HepG2 (cell line): ENCODE data around the gene TMEM253. TPM values are rescaled to one million over a fixed set of nuclear protein-coding genes. Genes with fewer than 3 reads are reported as not detected.

Source experiments
- CEBPG ChIP-seq: IDR thresholded peaks from 2 replicates; pipeline ENCODE4 v1.6.1; 2016
- ELF1 ChIP-seq: sonication (generic); formaldehyde crosslinking; IDR thresholded peaks from 2 replicates; pipeline ENCODE4 v1.4.0; 2020; ENCODE audit warnings: missing genetic modification reagents
- FOXJ3 ChIP-seq: sonication (generic); formaldehyde crosslinking; IDR thresholded peaks from 2 replicates; pipeline ENCODE4 v1.4.0; 2020; ENCODE audit warnings: missing genetic modification reagents, mild to moderate bottlenecking, borderline replicate concordance
- HNRNPUL1 ChIP-seq: fragments of 200-400 bp; formaldehyde crosslinking; IDR thresholded peaks from 2 replicates; pipeline ENCODE4 v1.6.1; 2017; ENCODE audit warnings: low read depth, mild to moderate bottlenecking, low read length, moderate library complexity
- HOXA5 ChIP-seq: sonication (generic); formaldehyde crosslinking; IDR thresholded peaks from 2 replicates; pipeline ENCODE4 v1.4.0; 2020; ENCODE audit warnings: missing genetic modification reagents
- MXD3 ChIP-seq: IDR thresholded peaks from 2 replicates; pipeline ENCODE4 v1.6.1; 2016; ENCODE audit warnings: mild to moderate bottlenecking, missing biosample characterization, missing genetic modification reagents
- NCOA2 ChIP-seq: sonication (generic); formaldehyde crosslinking; IDR thresholded peaks from 2 replicates; pipeline ENCODE4 v1.8.0; 2022; ENCODE audit warnings: inconsistent platforms
- REST ChIP-seq, 2 experiments: IDR thresholded peaks; 2 replicates each; pipeline ENCODE4 v1.6.1; 2011 to 2012; ENCODE audit warnings: low read length in 2 of 2, borderline replicate concordance in 1 of 2, low read depth in 1 of 2, mild to moderate bottlenecking in 1 of 2, moderate library complexity in 1 of 2
- SALL1 ChIP-seq: sonication (generic); formaldehyde crosslinking; IDR thresholded peaks from 2 replicates; pipeline ENCODE4 v1.8.0; 2022; ENCODE audit warnings: mild to moderate bottlenecking, missing genetic modification reagents
- TARDBP ChIP-seq: sonication (generic); formaldehyde crosslinking; IDR thresholded peaks from 2 replicates; pipeline ENCODE4 v1.8.0; 2022; ENCODE audit warnings: mild to moderate bottlenecking, missing genetic modification reagents
- TP53 ChIP-seq: sonication (generic); formaldehyde crosslinking; conservative IDR thresholded peaks from 2 replicates; pipeline ENCODE4 v1.4.0; 2020; ENCODE audit warnings: missing genetic modification reagents
- USF2 ChIP-seq, 2 experiments: sonication (generic) in 1 of 2; formaldehyde crosslinking in 1 of 2; IDR thresholded peaks; 2 replicates each; pipeline versions ENCODE4 v1.5.1 to v1.6.1; 2011 to 2020; ENCODE audit warnings: borderline replicate concordance in 1 of 2, low read depth in 1 of 2, low read length in 1 of 2, mild to moderate bottlenecking in 1 of 2, missing genetic modification reagents in 1 of 2, moderate library complexity in 1 of 2
- WIZ ChIP-seq: sonication (generic); formaldehyde crosslinking; IDR thresholded peaks from 2 replicates; pipeline ENCODE4 v1.5.1; 2020; ENCODE audit warnings: mild to moderate bottlenecking, missing genetic modification reagents
- ZBTB1 ChIP-seq: sonication (generic); formaldehyde crosslinking; IDR thresholded peaks from 2 replicates; pipeline ENCODE4 v1.4.0; 2020; ENCODE audit warnings: missing genetic modification reagents, borderline replicate concordance
- ZNF329 ChIP-seq: sonication (generic); formaldehyde crosslinking; IDR thresholded peaks from 2 replicates; pipeline ENCODE4 v1.9.0; 2021; ENCODE audit warnings: low read depth, mild to moderate bottlenecking, missing genetic modification reagents
- ZNF496 ChIP-seq: sonication (generic); formaldehyde crosslinking; IDR thresholded peaks from 2 replicates; pipeline ENCODE4 v1.8.1; 2023; ENCODE audit warnings: mild to moderate bottlenecking, moderate library complexity, missing genetic modification reagents; ENCODE audit not compliant: insufficient replicate concordance
- ZNF547 ChIP-seq: sonication (generic); formaldehyde crosslinking; IDR thresholded peaks from 2 replicates; pipeline ENCODE4 v1.5.1; 2020; ENCODE audit warnings: mild to moderate bottlenecking, missing genetic modification reagents
- ZNF549 ChIP-seq: sonication (generic); formaldehyde crosslinking; IDR thresholded peaks from 2 replicates; pipeline ENCODE4 v1.5.0; 2020; ENCODE audit warnings: missing genetic modification reagents
- ZNF576 ChIP-seq: sonication (generic); formaldehyde crosslinking; IDR thresholded peaks from 2 replicates; pipeline ENCODE4 v1.4.0; 2020; ENCODE audit warnings: mild to moderate bottlenecking, missing genetic modification reagents
- ZNF800 ChIP-seq: sonication (generic); formaldehyde crosslinking; IDR thresholded peaks from 2 replicates; pipeline ENCODE4 v1.4.0; 2020; ENCODE audit warnings: missing genetic modification reagents
- ZNF83 ChIP-seq: sonication (generic); formaldehyde crosslinking; IDR thresholded peaks from 2 replicates; pipeline ENCODE4 v1.4.0; 2020; ENCODE audit warnings: missing genetic modification reagents, mild to moderate bottlenecking, borderline replicate concordance
- polyA plus RNA-seq, 8 experiments: library from polyadenylated mRNA; depleted of rRNA in 3 of 8; stranded (reverse) in 7 of 8; unstranded in 1 of 8; fragments of >200 nt; fragmentation: Illumina TruSeq in 4 of 8; extraction: Trizol in 4 of 8; gene quantifications; 2 replicates each; pipeline versions ENCODE4 v1.2.1 to v1.2.3, GENCODE V29; 2011 to 2016; ENCODE audit warnings: low read depth in 4 of 8, missing spikeins in 1 of 8, mixed read lengths in 1 of 8; ENCODE audit not compliant: insufficient read depth in 1 of 8
- total RNA-seq, 5 experiments: library from RNA; depleted of rRNA; stranded (reverse); fragments of >200 nt; fragmentation: Illumina TruSeq; extraction: Trizol; gene quantifications; 2 replicates each; pipeline ENCODE4 v1.2.3, GENCODE V29; 2016; ENCODE audit warnings: low read depth in 1 of 5

The TMEM253 gene
- total and polyA plus RNA-seq, 2 of the 13 experiments (the other 11 are each of a cell fraction or from before 2014, with no cell fraction given) = 0.29 to 0.45 TPM

GRCh38 chr14:21092273-21093011, 8.4 kb upstream of the TMEM253 start (continued):
- no peak for TF ChIP-seq USF2 (IDR thresholded peaks at IDR 0.05; ENCODE audit: low read depth, low read length)
- no peak for TF ChIP-seq USF2 (CRISPR knock-in tag; IDR thresholded peaks at IDR 0.05; ENCODE audit: borderline replicate concordance)
- no peak for TF ChIP-seq REST (IDR thresholded peaks at IDR 0.05; ENCODE audit: borderline replicate concordance in 1 of 2, low read depth in 1 of 2, low read length in 2 of 2)
- TF ChIP-seq TP53 (CRISPR knock-in tag) = no peak
- TF ChIP-seq ZNF547 (CRISPR knock-in tag) = peak; percentile 90
- no peak for TF ChIP-seq ZNF576 (CRISPR knock-in tag)
- TF ChIP-seq SALL1 = peak; percentile 94
- peak; percentile 80; the same call in 1 of the 2 replicates for TF ChIP-seq TARDBP
- TF ChIP-seq HNRNPUL1 = peak; percentile 56; the same call in 1 of the 2 replicates
- TF ChIP-seq CEBPG = peak; percentile 52
- TF ChIP-seq ZNF496 (CRISPR knock-in tag) = no peak
- peak; percentile 87; the same call in 1 of the 2 replicates for TF ChIP-seq ZNF83 (CRISPR knock-in tag)
- TF ChIP-seq ZBTB1 = no peak
- TF ChIP-seq HOXA5 (CRISPR knock-in tag) = peak; percentile 92
- no peak for TF ChIP-seq ZNF549 (CRISPR knock-in tag)
- TF ChIP-seq FOXJ3 (CRISPR knock-in tag) = no peak
- 0 out of 2 replicates have a peak, but pooled peaks have one; percentile 80 for TF ChIP-seq ZNF329 (CRISPR knock-in tag)
- TF ChIP-seq ZNF800 (CRISPR knock-in tag) = no peak
- peak; percentile 89 for TF ChIP-seq MXD3
- peak; percentile 66 for TF ChIP-seq ELF1 (CRISPR knock-in tag)
- TF ChIP-seq NCOA2 (CRISPR knock-in tag) = peak; percentile 73; the same call in 1 of the 2 replicates
- no peak; the same call in none of the 2 replicates for TF ChIP-seq WIZ (CRISPR knock-in tag)
